ENCODE data around the gene UNC93B1. TPM values are rescaled to one million over a fixed set of nuclear protein-coding genes. Genes with fewer than 3 reads are reported as not detected.

The UNC93B1 gene
- total RNA-seq, 1 experiment from 2014 or later = 71.2 TPM

Small RNA genes lying within 50 kb of the gene (microRNA-seq; reads per million reads assigned to microRNA genes)
- gene MIR4691 (not detected), gene MIR6753 (not detected), gene MIR7113 (2.8 reads per million)

Other genes with a start within 250 kb of the UNC93B1 start
- 41.6 and 68.2 TPM in 2 replicates for gene ALDH3B1, start 6.2 kb upstream of the UNC93B1 start, total RNA-seq (2022)
- gene NDUFS8, start 26.6 kb upstream of the UNC93B1 start, total RNA-seq (2022) = 163 and 166 TPM in 2 replicates
- gene TCIRG1, start 34.9 kb upstream of the UNC93B1 start, total RNA-seq (2022) = 42.1 and 49.7 TPM in 2 replicates
- 100 and 104 TPM in 2 replicates for gene CHKA, start 117.3 kb upstream of the UNC93B1 start, total RNA-seq (2022)
- 31.3 and 39.2 TPM in 2 replicates for gene KMT5B, start 209.2 kb upstream of the UNC93B1 start, total RNA-seq (2022)

Measured in Calu3 (cell line).